Breast epithelium (tissue), 3 donors: ENCODE data around the gene FAM193A.

Experiments
- POLR2A ChIP-seq: fragments of 450-650 bp; IDR thresholded peaks from one replicate; pipeline ENCODE4 v1.6.1; 2016; ENCODE audit warnings: antibody characterized with exemption, mild to moderate bottlenecking, moderate library complexity
- POLR2AphosphoS5 ChIP-seq, 3 donors: sonication (generic); formaldehyde crosslinking; IDR thresholded peaks; one replicate each; pipeline ENCODE4 v1.6.1; 2017; ENCODE audit warnings: antibody characterized with exemption in 3 of 3
- TF ChIP-seq, protein P1 (sequence below), 3 donors: fragments of 450-650 bp; IDR thresholded peaks; one replicate each; pipeline ENCODE4 v1.5.1; 2016 to 2017; ENCODE audit warnings: antibody characterized with exemption in 3 of 3, mild to moderate bottlenecking in 3 of 3, moderate library complexity in 3 of 3

GRCh38 chr4:2672700-2673099, 136.3 kb downstream of the FAM193A start:
- TF ChIP-seq, protein P1, sequence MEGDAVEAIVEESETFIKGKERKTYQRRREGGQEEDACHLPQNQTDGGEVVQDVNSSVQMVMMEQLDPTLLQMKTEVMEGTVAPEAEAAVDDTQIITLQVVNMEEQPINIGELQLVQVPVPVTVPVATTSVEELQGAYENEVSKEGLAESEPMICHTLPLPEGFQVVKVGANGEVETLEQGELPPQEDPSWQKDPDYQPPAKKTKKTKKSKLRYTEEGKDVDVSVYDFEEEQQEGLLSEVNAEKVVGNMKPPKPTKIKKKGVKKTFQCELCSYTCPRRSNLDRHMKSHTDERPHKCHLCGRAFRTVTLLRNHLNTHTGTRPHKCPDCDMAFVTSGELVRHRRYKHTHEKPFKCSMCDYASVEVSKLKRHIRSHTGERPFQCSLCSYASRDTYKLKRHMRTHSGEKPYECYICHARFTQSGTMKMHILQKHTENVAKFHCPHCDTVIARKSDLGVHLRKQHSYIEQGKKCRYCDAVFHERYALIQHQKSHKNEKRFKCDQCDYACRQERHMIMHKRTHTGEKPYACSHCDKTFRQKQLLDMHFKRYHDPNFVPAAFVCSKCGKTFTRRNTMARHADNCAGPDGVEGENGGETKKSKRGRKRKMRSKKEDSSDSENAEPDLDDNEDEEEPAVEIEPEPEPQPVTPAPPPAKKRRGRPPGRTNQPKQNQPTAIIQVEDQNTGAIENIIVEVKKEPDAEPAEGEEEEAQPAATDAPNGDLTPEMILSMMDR (IDR thresholded peaks at IDR 0.05), result no peak
- TF ChIP-seq POLR2A, result no peak
- no peak for TF ChIP-seq POLR2AphosphoS5 (IDR thresholded peaks at IDR 0.05)
